IPS DF 6.9 (cell line): ENCODE data around the gene NMNAT2.

Experiments used
- DNase-seq: peaks from one replicate; pipeline ENCODE4 v3.0.0-alpha.2; 2013; ENCODE audit warnings: low read depth, low spot score
- H3K27ac ChIP-seq: one replicate; pipeline ENCODE4 v1.5.1; 2013; ENCODE audit warnings: low read length, control low read depth
- H3K27me3 ChIP-seq: 2 replicates; pipeline ENCODE4 v1.6.1; 2013; ENCODE audit warnings: mild to moderate bottlenecking, low read length; ENCODE audit not compliant: control insufficient read depth, insufficient read depth
- H3K36me3 ChIP-seq: 2 replicates; pipeline ENCODE4 v1.6.1; 2013; ENCODE audit warnings: low read length; ENCODE audit not compliant: control insufficient read depth, insufficient read depth
- H3K4me1 ChIP-seq: 2 replicates; pipeline ENCODE4 v1.6.1; 2013; ENCODE audit warnings: low read length; ENCODE audit not compliant: control insufficient read depth, insufficient read depth
- H3K4me3 ChIP-seq: 2 replicates; pipeline ENCODE4 v1.5.1; 2013; ENCODE audit warnings: mild to moderate bottlenecking, low read length
- H3K9me3 ChIP-seq: 2 replicates; pipeline ENCODE4 v1.6.1; 2013; ENCODE audit warnings: low read length, inconsistent platforms; ENCODE audit not compliant: control insufficient read depth, insufficient read depth
- WGBS: extraction: QIAGEN DNeasy Blood & Tissue Kit; methylation state at CpG from one replicate; pipeline ENCODE4 v1.1.7; 2013; ENCODE audit warnings: mixed read lengths, missing lambda C conversion rate; ENCODE audit not compliant: insufficient read length, insufficient coverage; 5-methylcytosine and 5-hydroxymethylcytosine counted together

Gene NMNAT2

GRCh38 chr1:183368213-183369108 is 49.7 kb downstream of the NMNAT2 start:
- Histone ChIP-seq H3K27ac (no peak overlapping the region), H3K36me3 (no peaks in the 10 kb centered on the region), H3K4me3 (no peak overlapping the region), H3K4me1 (no peaks in the 10 kb centered on the region), H3K27me3 (no peaks in the 10 kb centered on the region), H3K9me3 (no peaks in the 10 kb centered on the region)
- DNase-seq = no peak
- no CpG with 5 or more reads among the region's 11 CpGs for WGBS

GRCh38 chr1:183366116-183366515 is 52.1 kb downstream of the NMNAT2 start:
- DNase-seq = no peak

GRCh38 chr1:183365676-183366075 is 52.5 kb downstream of the NMNAT2 start:
- Histone ChIP-seq H3K27ac (no peak overlapping the region), H3K27me3 (no peaks in the 10 kb centered on the region), H3K36me3 (no peaks in the 10 kb centered on the region), H3K4me1 (no peaks in the 10 kb centered on the region), H3K9me3 (no peaks in the 10 kb centered on the region), H3K4me3 (no peak overlapping the region)
- no peak for DNase-seq
- no CpG with 5 or more reads among the region's 2 CpGs for WGBS

More at GRCh38 chr1:183366116-183366515, 52.1 kb downstream of the NMNAT2 start:
- H3K27ac ChIP-seq = no peak overlapping the region
- no peaks in the 10 kb centered on the region for H3K27me3 ChIP-seq
- H3K9me3 ChIP-seq = no peaks in the 10 kb centered on the region
- no peaks in the 10 kb centered on the region for H3K4me1 ChIP-seq
- H3K4me3 ChIP-seq = no peak overlapping the region
- no CpG with 5 or more reads among the region's 1 CpG for WGBS
- no peaks in the 10 kb centered on the region for H3K36me3 ChIP-seq

GRCh38 chr1:183365093-183365492 is 53.1 kb downstream of the NMNAT2 start:
- H3K36me3 ChIP-seq = no peaks in the 10 kb centered on the region
- no peak overlapping the region for H3K4me3 ChIP-seq
- no peaks in the 10 kb centered on the region for H3K9me3 ChIP-seq
- H3K27ac ChIP-seq = no peak overlapping the region
- H3K27me3 ChIP-seq = no peaks in the 10 kb centered on the region
- no peak for DNase-seq
- H3K4me1 ChIP-seq = no peaks in the 10 kb centered on the region
- WGBS = no CpG with 5 or more reads among the region's 4 CpGs

- Histone ChIP-seq H3K27me3 (no peaks in the 10 kb centered on the region), H3K4me3 (no peak overlapping the region), H3K27ac (no peak overlapping the region), H3K36me3 (no peaks in the 10 kb centered on the region), H3K9me3 (no peaks in the 10 kb centered on the region), H3K4me1 (no peaks in the 10 kb centered on the region)
- no peak for DNase-seq
- WGBS = no CpG with 5 or more reads among the region's 3 CpGs
These were observed 54.2 kb downstream of the NMNAT2 start for GRCh38 chr1:183363972-183364371.

GRCh38 chr1:183361081-183361480 is 57.1 kb downstream of the NMNAT2 start:
- no peaks in the 10 kb centered on the region for H3K9me3 ChIP-seq
- H3K4me3 ChIP-seq = no peak overlapping the region
- no peak overlapping the region for H3K27ac ChIP-seq
- no peak for DNase-seq
- H3K36me3 ChIP-seq = no peaks in the 10 kb centered on the region
- H3K4me1 ChIP-seq = no peaks in the 10 kb centered on the region
- no peaks in the 10 kb centered on the region for H3K27me3 ChIP-seq
- no CpG with 5 or more reads among the region's 4 CpGs for WGBS

- WGBS = no CpG with 5 or more reads among the region's 5 CpGs
- Histone ChIP-seq H3K27me3 (no peaks in the 10 kb centered on the region), H3K4me3 (no peak overlapping the region), H3K4me1 (no peaks in the 10 kb centered on the region), H3K9me3 (no peaks in the 10 kb centered on the region), H3K36me3 (no peaks in the 10 kb centered on the region), H3K27ac (no peak overlapping the region)
- no peak for DNase-seq
These were observed 57.7 kb downstream of the NMNAT2 start for GRCh38 chr1:183360473-183360872.

- Histone ChIP-seq H3K4me1 (no peaks in the 10 kb centered on the region), H3K4me3 (no peak overlapping the region), H3K36me3 (no peaks in the 10 kb centered on the region), H3K27me3 (no peaks in the 10 kb centered on the region), H3K27ac (no peak overlapping the region), H3K9me3 (no peaks in the 10 kb centered on the region)
- WGBS = no CpG with 5 or more reads among the region's 6 CpGs
- no peak for DNase-seq
These were observed 61.5 kb downstream of the NMNAT2 start for GRCh38 chr1:183356534-183357182.

- no peak overlapping the region for H3K4me3 ChIP-seq
- WGBS = no CpG with 5 or more reads among the region's 3 CpGs
These were observed 62.4 kb downstream of the NMNAT2 start for GRCh38 chr1:183355797-183356196.

GRCh38 chr1:183355181-183355580 is 63.0 kb downstream of the NMNAT2 start:
- Histone ChIP-seq H3K27me3 (no peaks in the 10 kb centered on the region), H3K36me3 (no peaks in the 10 kb centered on the region), H3K9me3 (no peaks in the 10 kb centered on the region), H3K27ac (no peak overlapping the region), H3K4me1 (no peaks in the 10 kb centered on the region), H3K4me3 (no peak overlapping the region)
- no peak for DNase-seq
- WGBS = no CpG with 5 or more reads among the region's 6 CpGs

More at GRCh38 chr1:183355797-183356196, 62.4 kb downstream of the NMNAT2 start:
- Histone ChIP-seq H3K36me3 (no peaks in the 10 kb centered on the region), H3K27ac (no peak overlapping the region), H3K27me3 (no peaks in the 10 kb centered on the region), H3K4me1 (no peaks in the 10 kb centered on the region), H3K9me3 (no peaks in the 10 kb centered on the region)
- DNase-seq = no peak
